WTC11 (cell line): ENCODE data around the gene SREBF1. TPM values are rescaled to one million over a fixed set of nuclear protein-coding genes. Genes with fewer than 3 reads are reported as not detected.
A peak's percentile ranks its signal among the peaks of the same experiment; 100 is the strongest.
"Not testable (repeated sequence)": the region's sequence is repeated elsewhere in the genome, so short reads cannot be mapped to it uniquely, and the experiment has no call there.

Experiments
- ATAC-seq: fragments of 200-7000 bp; cut with Tn5 transposase; 2 replicates; pipeline ENCODE4 v1.10.0; 2021; ENCODE audit warnings: mild to moderate bottlenecking, moderate library complexity
- CTCF ChIA-PET: fragments of 300-600 bp; sonication (Branson Sonifier 250); formaldehyde crosslinking; loops from one replicate; lab custom pipeline; 2021; ENCODE audit warnings: antibody characterized with exemption; lab: Charles Lee
- POLR2A ChIA-PET: fragments of 350-600 bp; sonication (Branson Sonifier 250); formaldehyde crosslinking; loops from one replicate; lab custom pipeline; 2021; ENCODE audit warnings: antibody characterized with exemption; lab: Charles Lee
- DNase-seq: peaks from one replicate; pipeline ENCODE4 v3.0.0; 2021; ENCODE audit warnings: low spot score
- H3K27ac Mint-ChIP-seq: 2 replicates; pipeline ENCODE4 v1.8.0; 2021; ENCODE audit warnings: mixed read lengths
- H3K27me3 Mint-ChIP-seq: 2 replicates; pipeline ENCODE4 v1.8.0; 2021; ENCODE audit warnings: low read depth, mild to moderate bottlenecking, moderate library complexity, mixed read lengths
- H3K36me3 Mint-ChIP-seq: 2 replicates; pipeline ENCODE4 v1.8.0; 2021; ENCODE audit warnings: mixed read lengths
- H3K4me1 Mint-ChIP-seq: 2 replicates; pipeline ENCODE4 v1.8.0; 2022; ENCODE audit warnings: mixed read lengths
- H3K4me3 Mint-ChIP-seq: 2 replicates; pipeline ENCODE4 v1.8.0; 2021; ENCODE audit warnings: mild to moderate bottlenecking, moderate library complexity, mixed read lengths
- H3K9me3 Mint-ChIP-seq: 2 replicates; pipeline ENCODE4 v1.8.0; 2021; ENCODE audit warnings: mixed read lengths
- ATF1 ChIP-seq: sonication (generic); formaldehyde crosslinking; IDR thresholded peaks from 2 replicates; pipeline ENCODE4 v1.8.1; 2023; ENCODE audit warnings: mild to moderate bottlenecking, moderate library complexity, missing genetic modification reagents
- ELF4 ChIP-seq: sonication (generic); formaldehyde crosslinking; IDR thresholded peaks from 2 replicates; pipeline ENCODE4 v1.8.1; 2022; ENCODE audit warnings: low read depth, mild to moderate bottlenecking, moderate library complexity, missing genetic modification reagents
- ESRRA ChIP-seq: sonication (generic); formaldehyde crosslinking; IDR thresholded peaks from 2 replicates; pipeline ENCODE4 v1.8.1; 2022; ENCODE audit warnings: mild to moderate bottlenecking, missing genetic modification reagents, borderline replicate concordance
- ETV6 ChIP-seq: sonication (generic); formaldehyde crosslinking; IDR thresholded peaks from 2 replicates; pipeline ENCODE4 v1.8.1; 2022; ENCODE audit warnings: mild to moderate bottlenecking, missing genetic modification reagents
- FOXK1 ChIP-seq: sonication (generic); formaldehyde crosslinking; IDR thresholded peaks from 2 replicates; pipeline ENCODE4 v1.8.0; 2022; ENCODE audit warnings: mild to moderate bottlenecking, moderate library complexity, missing genetic modification reagents
- GRHL2 ChIP-seq: fragments of 250-450 bp; sonication (Bioruptor Pico); IDR thresholded peaks from 2 replicates; pipeline ENCODE4 v1.8.0; 2022; ENCODE audit warnings: mild to moderate bottlenecking, moderate library complexity; ENCODE audit not compliant: insufficient replicate concordance, severe bottlenecking
- HMGA2 ChIP-seq: fragments of 250-450 bp; sonication (Bioruptor Pico); IDR thresholded peaks from 2 replicates; pipeline ENCODE4 v1.4.0; 2021; ENCODE audit warnings: mild to moderate bottlenecking, moderate library complexity
- NFYB ChIP-seq: sonication (generic); formaldehyde crosslinking; conservative IDR thresholded peaks from 2 replicates; pipeline ENCODE4 v1.8.0; 2022; ENCODE audit warnings: low read depth, missing genetic modification reagents
- NR1H2 ChIP-seq: sonication (generic); formaldehyde crosslinking; IDR thresholded peaks from 2 replicates; pipeline ENCODE4 v1.9.0; 2021; ENCODE audit warnings: mild to moderate bottlenecking, moderate library complexity, missing genetic modification reagents
- NR2C2 ChIP-seq: sonication (generic); formaldehyde crosslinking; IDR thresholded peaks from 2 replicates; pipeline ENCODE4 v1.8.0; 2022; ENCODE audit warnings: mild to moderate bottlenecking, missing genetic modification reagents
- PRDM15 ChIP-seq: sonication (generic); formaldehyde crosslinking; IDR thresholded peaks from 2 replicates; pipeline ENCODE4 v1.8.0; 2022; ENCODE audit warnings: missing genetic modification reagents
- PRRX2 ChIP-seq: fragments of 250-450 bp; sonication (Bioruptor Pico); IDR thresholded peaks from 2 replicates; pipeline ENCODE4 v1.8.0; 2021; ENCODE audit warnings: mild to moderate bottlenecking
- RELA ChIP-seq: sonication (generic); formaldehyde crosslinking; IDR thresholded peaks from 2 replicates; pipeline ENCODE4 v1.8.1; 2022; ENCODE audit warnings: missing genetic modification reagents, mild to moderate bottlenecking, borderline replicate concordance
- RORB ChIP-seq: fragments of 250-450 bp; sonication (Bioruptor Pico); IDR thresholded peaks from 2 replicates; pipeline ENCODE4 v1.9.0; 2021; ENCODE audit warnings: mild to moderate bottlenecking
- STAT6 ChIP-seq: sonication (generic); formaldehyde crosslinking; conservative IDR thresholded peaks from 2 replicates; pipeline ENCODE4 v1.8.1; 2023; ENCODE audit warnings: mild to moderate bottlenecking, low read depth, missing genetic modification reagents, moderate library complexity
- TEAD4 ChIP-seq: sonication (generic); formaldehyde crosslinking; IDR thresholded peaks from 2 replicates; pipeline ENCODE4 v1.8.0; 2022; ENCODE audit warnings: mild to moderate bottlenecking, missing genetic modification reagents
- ZBTB21 ChIP-seq: sonication (generic); formaldehyde crosslinking; IDR thresholded peaks from 2 replicates; pipeline ENCODE4 v1.8.1; 2023; ENCODE audit warnings: mild to moderate bottlenecking, missing genetic modification reagents, borderline replicate concordance
- ZBTB43 ChIP-seq: sonication (generic); formaldehyde crosslinking; IDR thresholded peaks from 2 replicates; pipeline ENCODE4 v1.8.1; 2023; ENCODE audit warnings: mild to moderate bottlenecking, missing genetic modification reagents
- ZNF219 ChIP-seq: sonication (generic); formaldehyde crosslinking; IDR thresholded peaks from 2 replicates; pipeline ENCODE4 v1.8.0; 2023; ENCODE audit warnings: missing genetic modification reagents, mild to moderate bottlenecking, borderline replicate concordance
- total RNA-seq: library from RNA; stranded (reverse); gene quantifications from 3 replicates; pipeline ENCODE4 v1.2.3, GENCODE V29; 2021

The SREBF1 gene
- total RNA-seq, 1 experiment from 2014 or later: 93.7 TPM

- Mint-ChIP-seq H3K27me3 (peaks cover 16% of the 10 kb centered on the region), H3K4me1 (peaks cover 22% of the 10 kb centered on the region), H3K4me3 (peak overlapping the region; percentile 58; the same call in 1 of the 2 replicates)
- DNase-seq, H3K27ac Mint-ChIP-seq, ATAC-seq, H3K36me3 Mint-ChIP-seq, H3K9me3 Mint-ChIP-seq: not testable (repeated sequence)
- peak; percentile 100 for TF ChIP-seq HMGA2
- CTCF ChIA-PET: interaction anchor here (0.9 to 2.2 kb wide), 8 partner anchors 15 to 81 kb away, joined by 3 to 18 read pairs (median 4); no protein-coding TSS in a partner anchor
- POLR2A ChIA-PET: interaction anchor here (1.0 kb wide), 1 partner anchor 115 kb away, joined by 4 read pairs; no protein-coding TSS in a partner anchor
These were observed 28.6 kb downstream of the SREBF1 start for GRCh38 chr17:17808200-17808599.

- ChIA-PET POLR2A (interaction anchor here (1.0 kb wide), 1 partner anchor 114 kb away, joined by 4 read pairs; no protein-coding TSS in a partner anchor), CTCF (interaction anchor here (0.8 to 1.6 kb wide), 7 partner anchors 20 to 112 kb away, joined by 3 to 4 read pairs (median 3); no protein-coding TSS in a partner anchor)
- H3K4me1 Mint-ChIP-seq: peaks cover 22% of the 10 kb centered on the region
- H3K27ac Mint-ChIP-seq: no peak overlapping the region
- no peak overlapping the region for H3K4me3 Mint-ChIP-seq
- peaks cover 16% of the 10 kb centered on the region for H3K27me3 Mint-ChIP-seq
- H3K9me3 Mint-ChIP-seq: no peaks in the 10 kb centered on the region
- no peaks in the 10 kb centered on the region for H3K36me3 Mint-ChIP-seq
- no peak for DNase-seq
- ATAC-seq: no peak
- TF ChIP-seq FOXK1 (no peak), ZNF219 (CRISPR knock-in tag) (no peak), ETV6 (CRISPR knock-in tag) (no peak), PRDM15 (CRISPR knock-in tag) (no peak), ATF1 (no peak), ELF4 (CRISPR knock-in tag) (no peak), RELA (CRISPR knock-in tag) (no peak)
These were observed 29.3 kb downstream of the SREBF1 start for GRCh38 chr17:17807440-17807839.

- H3K9me3 Mint-ChIP-seq: no peaks in the 10 kb centered on the region
- no peak overlapping the region for H3K27ac Mint-ChIP-seq
- H3K27me3 Mint-ChIP-seq: peaks cover 16% of the 10 kb centered on the region
- no peak for ATAC-seq
- no peak for DNase-seq
- H3K36me3 Mint-ChIP-seq: no peaks in the 10 kb centered on the region
- H3K4me3 Mint-ChIP-seq: no peak overlapping the region
- TF ChIP-seq NFYB: no peak
- TF ChIP-seq TEAD4 (CRISPR knock-in tag): no peak
- TF ChIP-seq NR1H2: no peak
- no peak for TF ChIP-seq RORB
- TF ChIP-seq PRRX2 (CRISPR knock-in tag): no peak
- TF ChIP-seq ZBTB43: no peak
- TF ChIP-seq GRHL2 (CRISPR knock-in tag): no peak
- TF ChIP-seq STAT6 (CRISPR knock-in tag): no peak
- no peak for TF ChIP-seq ESRRA (CRISPR knock-in tag)
- no peak for TF ChIP-seq ZBTB21 (CRISPR knock-in tag)
- no peak for TF ChIP-seq NR2C2 (CRISPR knock-in tag)
- ChIA-PET CTCF (interaction anchor here (0.5 to 1.6 kb wide), 5 partner anchors 20 to 115 kb away, joined by 3 to 4 read pairs (median 3); no protein-coding TSS in a partner anchor), POLR2A (no interaction called here)
- H3K4me1 Mint-ChIP-seq: peaks cover 16% of the 10 kb centered on the region
These were observed 30.0 kb downstream of the SREBF1 start for GRCh38 chr17:17806611-17807274.
